Liver (tissue), 2 donors: ENCODE data around the gene MROH2B.
"Not testable (repeated sequence)": the region's sequence is repeated elsewhere in the genome, so short reads cannot be mapped to it uniquely, and the experiment has no call there.

ENCODE experiments used
- TAF1 ChIP-seq: conservative IDR thresholded peaks from 2 replicates; pipeline ENCODE4 v1.6.1; 2016; ENCODE audit warnings: antibody characterized with exemption, mild to moderate bottlenecking
- ZBTB33 ChIP-seq: IDR thresholded peaks from 2 replicates; pipeline ENCODE4 v1.6.1; 2016; ENCODE audit warnings: antibody characterized with exemption
- donor health status: healthy.

GRCh38 chr5:41022600-41022999, 48.5 kb downstream of the MROH2B start:
- TF ChIP-seq TAF1, ZBTB33: not testable (repeated sequence)
